ENCODE data around the gene GLDC. TPM values are rescaled to one million over a fixed set of nuclear protein-coding genes. Genes with fewer than 3 reads are reported as not detected.
A peak's percentile ranks its signal among the peaks of the same experiment; 100 is the strongest.
"Not testable (repeated sequence)": the region's sequence is repeated elsewhere in the genome, so short reads cannot be mapped to it uniquely, and the experiment has no call there.

The GLDC gene
- total RNA-seq, 1 donor from 2014 or later: 8.9 TPM

DNA sequence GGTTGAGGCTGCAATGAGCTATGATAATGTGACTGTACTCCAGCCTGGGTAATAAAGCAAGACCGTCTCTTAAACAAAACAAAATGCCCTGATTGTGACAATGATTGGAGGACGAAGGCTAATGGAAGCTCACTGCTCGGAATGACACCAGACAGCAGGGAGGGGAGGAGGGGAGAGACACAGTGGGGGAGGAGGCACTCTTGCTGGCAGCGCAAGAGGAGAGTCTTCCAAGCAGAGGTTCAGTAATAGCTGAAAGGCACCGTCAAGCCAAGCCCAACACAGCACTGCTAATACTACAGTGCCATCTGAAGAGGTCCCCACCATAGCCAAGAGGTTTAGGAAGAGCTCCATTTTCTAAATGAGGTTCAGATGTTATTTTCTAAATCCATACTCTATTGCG, 102.3 kb downstream of the GLDC start:
- Histone ChIP-seq H3K9me3 (ENCODE audit: insufficient read depth, low read depth, low read length) (no peaks in the 10 kb centered on the region), H3K79me2 (ENCODE audit: insufficient read depth, low read length) (no peaks in the 10 kb centered on the region), H4K20me1 (ENCODE audit: insufficient read depth, low read length) (no peaks in the 10 kb centered on the region), H3K4me2 (ENCODE audit: low read length) (no peak overlapping the region), H3K27me3 (ENCODE audit: insufficient read depth, low read length) (no peaks in the 10 kb centered on the region), H3K9ac (ENCODE audit: low read length) (no peak overlapping the region), H3K4me3 (ENCODE audit: insufficient read depth, low read depth, low read length) (no peak overlapping the region), H2AFZ (ENCODE audit: low read depth, low read length) (no peak overlapping the region), H3K27ac (ENCODE audit: low read depth, low read length) (no peak overlapping the region), H3K4me1 (ENCODE audit: insufficient read depth, low read length) (peaks cover 5% of the 10 kb centered on the region), H3K36me3 (ENCODE audit: insufficient read depth, low read length) (no peaks in the 10 kb centered on the region)
- no peaks in the 10 kb centered on the region for H3K27me3 Mint-ChIP-seq (ENCODE audit: low read depth, unreplicated experiment)
- no peaks in the 10 kb centered on the region for H3K36me3 Mint-ChIP-seq (ENCODE audit: low read depth, unreplicated experiment)
- H3K4me3 Mint-ChIP-seq (ENCODE audit: unreplicated experiment): no peak overlapping the region
- no peaks in the 10 kb centered on the region for H3K9me3 Mint-ChIP-seq (ENCODE audit: unreplicated experiment)
- FAIRE-seq (no peak), DNase-seq (ENCODE audit: low read depth) (no peak)
- TF ChIP-seq EZH2 (IDR thresholded peaks at IDR 0.05; ENCODE audit: insufficient read depth, low read length): no peak
- TF ChIP-seq, protein P1, sequence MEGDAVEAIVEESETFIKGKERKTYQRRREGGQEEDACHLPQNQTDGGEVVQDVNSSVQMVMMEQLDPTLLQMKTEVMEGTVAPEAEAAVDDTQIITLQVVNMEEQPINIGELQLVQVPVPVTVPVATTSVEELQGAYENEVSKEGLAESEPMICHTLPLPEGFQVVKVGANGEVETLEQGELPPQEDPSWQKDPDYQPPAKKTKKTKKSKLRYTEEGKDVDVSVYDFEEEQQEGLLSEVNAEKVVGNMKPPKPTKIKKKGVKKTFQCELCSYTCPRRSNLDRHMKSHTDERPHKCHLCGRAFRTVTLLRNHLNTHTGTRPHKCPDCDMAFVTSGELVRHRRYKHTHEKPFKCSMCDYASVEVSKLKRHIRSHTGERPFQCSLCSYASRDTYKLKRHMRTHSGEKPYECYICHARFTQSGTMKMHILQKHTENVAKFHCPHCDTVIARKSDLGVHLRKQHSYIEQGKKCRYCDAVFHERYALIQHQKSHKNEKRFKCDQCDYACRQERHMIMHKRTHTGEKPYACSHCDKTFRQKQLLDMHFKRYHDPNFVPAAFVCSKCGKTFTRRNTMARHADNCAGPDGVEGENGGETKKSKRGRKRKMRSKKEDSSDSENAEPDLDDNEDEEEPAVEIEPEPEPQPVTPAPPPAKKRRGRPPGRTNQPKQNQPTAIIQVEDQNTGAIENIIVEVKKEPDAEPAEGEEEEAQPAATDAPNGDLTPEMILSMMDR (IDR thresholded peaks at IDR 0.05; ENCODE audit: insufficient read depth, low read depth, low read length): no peak
- no peak overlapping the region for H3K27ac Mint-ChIP-seq (ENCODE audit: unreplicated experiment)
- peaks cover 13% of the 10 kb centered on the region for H3K4me1 Mint-ChIP-seq (ENCODE audit: low read depth, unreplicated experiment)

GRCh38 chr9:6542617-6543016, 102.9 kb downstream of the GLDC start:
- peaks cover 13% of the 10 kb centered on the region for H3K4me1 Mint-ChIP-seq (ENCODE audit: low read depth, unreplicated experiment)
- not testable (repeated sequence) for H3K4me3 ChIP-seq (ENCODE audit: insufficient read depth, low read depth, low read length); H4K20me1 ChIP-seq (ENCODE audit: insufficient read depth, low read length); FAIRE-seq; H3K9me3 Mint-ChIP-seq (ENCODE audit: unreplicated experiment); H3K79me2 ChIP-seq (ENCODE audit: insufficient read depth, low read length); H3K27ac Mint-ChIP-seq (ENCODE audit: unreplicated experiment); H3K27ac ChIP-seq (ENCODE audit: low read depth, low read length); H3K27me3 ChIP-seq (ENCODE audit: insufficient read depth, low read length); H3K27me3 Mint-ChIP-seq (ENCODE audit: low read depth, unreplicated experiment); H3K36me3 ChIP-seq (ENCODE audit: insufficient read depth, low read length); H3K36me3 Mint-ChIP-seq (ENCODE audit: low read depth, unreplicated experiment); H3K4me3 Mint-ChIP-seq (ENCODE audit: unreplicated experiment); DNase-seq (ENCODE audit: low read depth); H3K4me1 ChIP-seq (ENCODE audit: insufficient read depth, low read length); H2AFZ ChIP-seq (ENCODE audit: low read depth, low read length); H3K4me2 ChIP-seq (ENCODE audit: low read length); H3K9ac ChIP-seq (ENCODE audit: low read length); H3K9me3 ChIP-seq (ENCODE audit: insufficient read depth, low read depth, low read length)

DNA sequence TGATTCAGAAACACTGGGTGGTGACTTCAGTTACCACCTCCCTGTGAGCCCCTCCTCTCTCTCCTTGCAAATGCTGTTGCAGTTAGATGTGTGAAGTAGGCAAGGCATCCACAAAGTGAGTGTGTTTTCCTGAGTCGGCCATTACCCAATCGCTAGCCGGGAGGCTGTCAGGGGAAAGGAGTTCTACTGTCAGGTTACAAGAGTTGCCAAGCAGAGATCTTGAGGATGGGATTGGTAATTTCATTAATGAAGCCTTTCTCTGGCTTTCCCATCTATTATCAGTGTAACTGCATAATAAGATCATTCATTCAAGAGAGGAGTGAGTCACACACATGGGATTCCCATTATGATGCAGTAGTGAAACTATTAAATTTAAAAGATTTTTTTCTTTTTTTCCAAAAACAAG, 106.9 kb downstream of the GLDC start:
- Mint-ChIP-seq H3K27ac (ENCODE audit: unreplicated experiment) (no peak overlapping the region), H3K4me1 (ENCODE audit: low read depth, unreplicated experiment) (peaks cover 10% of the 10 kb centered on the region), H3K4me3 (ENCODE audit: unreplicated experiment) (no peak overlapping the region), H3K9me3 (ENCODE audit: unreplicated experiment) (no peaks in the 10 kb centered on the region), H3K36me3 (ENCODE audit: low read depth, unreplicated experiment) (no peaks in the 10 kb centered on the region), H3K27me3 (ENCODE audit: low read depth, unreplicated experiment) (no peaks in the 10 kb centered on the region)
- H4K20me1 ChIP-seq (ENCODE audit: insufficient read depth, low read length): no peaks in the 10 kb centered on the region
- H3K9ac ChIP-seq (ENCODE audit: low read length): no peak overlapping the region
- peak overlapping the region; percentile 24 for H2AFZ ChIP-seq (ENCODE audit: low read depth, low read length)
- H3K9me3 ChIP-seq (ENCODE audit: insufficient read depth, low read depth, low read length): no peaks in the 10 kb centered on the region
- no peak overlapping the region for H3K27ac ChIP-seq (ENCODE audit: low read depth, low read length)
- TF ChIP-seq, protein P1 (IDR thresholded peaks at IDR 0.05; ENCODE audit: insufficient read depth, low read depth, low read length): no peak
- no peak for TF ChIP-seq EZH2 (IDR thresholded peaks at IDR 0.05; ENCODE audit: insufficient read depth, low read length)
- H3K4me2 ChIP-seq (ENCODE audit: low read length): peak overlapping the region; percentile 41
- H3K27me3 ChIP-seq (ENCODE audit: insufficient read depth, low read length): no peaks in the 10 kb centered on the region
- no peaks in the 10 kb centered on the region for H3K36me3 ChIP-seq (ENCODE audit: insufficient read depth, low read length)
- peaks cover 5% of the 10 kb centered on the region for H3K4me1 ChIP-seq (ENCODE audit: insufficient read depth, low read length)
- H3K4me3 ChIP-seq (ENCODE audit: insufficient read depth, low read depth, low read length): no peak overlapping the region
- FAIRE-seq (no peak), DNase-seq (ENCODE audit: low read depth) (peak; percentile 50)
- no peaks in the 10 kb centered on the region for H3K79me2 ChIP-seq (ENCODE audit: insufficient read depth, low read length)
